DMS53 (cell line): ENCODE data around the gene DMRTC2.
"Not testable (repeated sequence)": the region's sequence is repeated elsewhere in the genome, so short reads cannot be mapped to it uniquely, and the experiment has no call there.

ENCODE experiments used
- DNase-seq: peaks from one replicate; lab custom pipeline; 2025; lab: John Stamatoyannopoulos, UW

Gene DMRTC2

GRCh38 chr19:41871573-41872383, 26.9 kb downstream of the DMRTC2 start:
- peak; percentile 63 for DNase-seq

GRCh38 chr19:41872384-41872774, 27.5 kb downstream of the DMRTC2 start:
- DNase-seq, result peak; percentile 63

GRCh38 chr19:41872775-41873647, 28.2 kb downstream of the DMRTC2 start:
- DNase-seq, result peak; percentile 97

- DNase-seq, result not testable (repeated sequence)
These were observed 31.1 kb downstream of the DMRTC2 start for GRCh38 chr19:41875973-41876372.

- no peak for DNase-seq
These were observed 32.3 kb downstream of the DMRTC2 start, which contains the start of gene CD79A for GRCh38 chr19:41876847-41877832. TSS of gene CD79A (plus strand) at chr19:41877279. CDS start at chr19:41877305, 26 bp downstream.

GRCh38 chr19:41877916-41878905, 33.4 kb downstream of the DMRTC2 start:
- no peak for DNase-seq

- DNase-seq, result no peak
These were observed 34.2 kb downstream of the DMRTC2 start for GRCh38 chr19:41879080-41879479.

- no peak for DNase-seq
These were observed 35.0 kb downstream of the DMRTC2 start for GRCh38 chr19:41879670-41880328.

- DNase-seq, result no peak
These were observed 35.5 kb downstream of the DMRTC2 start for GRCh38 chr19:41880329-41880708.

GRCh38 chr19:41882568-41883462, 38.0 kb downstream of the DMRTC2 start, which contains the start of gene ARHGEF1:
TSS of gene ARHGEF1 (plus strand) at chr19:41883184. CDS start at chr19:41888083, 4,899 bp downstream.
- peak; percentile 71 for DNase-seq

GRCh38 chr19:41883463-41883820, 38.6 kb downstream of the DMRTC2 start:
- DNase-seq, result no peak

GRCh38 chr19:41883821-41884733, 39.2 kb downstream of the DMRTC2 start:
- peak; percentile 100 for DNase-seq

- DNase-seq, result no peak
These were observed 42.2 kb downstream of the DMRTC2 start for GRCh38 chr19:41886761-41887710.

- DNase-seq, result peak; percentile 80
These were observed 43.0 kb downstream of the DMRTC2 start for GRCh38 chr19:41887711-41888382.

- DNase-seq, result no peak
These were observed 44.1 kb downstream of the DMRTC2 start for GRCh38 chr19:41888926-41889325.

GRCh38 chr19:41889896-41890295, 45.1 kb downstream of the DMRTC2 start:
- DNase-seq, result no peak
